NOMO-1 (cell line): ENCODE measurements around the gene STH.

Experiments
- DNase-seq, 2 experiments: peaks; one replicate each; lab custom pipeline; 2025; ENCODE audit not compliant: unreplicated experiment in 2 of 2; lab: John Stamatoyannopoulos, UW

STH gene

GRCh38 chr17:45966606-45967280, 32.3 kb upstream of the STH start:
- no peak for DNase-seq

DNA sequence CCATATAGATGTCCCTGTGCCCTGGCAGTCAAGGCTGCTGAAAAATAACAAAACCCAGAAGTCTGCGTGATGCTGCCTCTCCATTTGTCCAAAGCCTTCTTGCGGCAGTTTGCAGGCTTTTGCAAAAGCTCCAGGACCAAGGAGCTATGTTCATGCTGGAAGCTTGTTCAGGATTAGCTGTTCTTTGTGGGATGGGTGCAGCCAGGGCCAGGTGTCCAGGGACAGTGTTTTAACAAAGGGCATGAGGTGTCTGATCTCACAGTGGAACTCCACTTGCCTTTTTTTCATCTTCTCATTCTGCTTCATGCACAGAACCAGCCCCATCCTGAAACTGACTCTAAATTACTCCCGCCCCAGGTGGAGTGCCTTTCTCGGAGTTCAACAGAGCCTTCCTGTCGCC, 31.7 kb upstream of the STH start:
- no peak for DNase-seq

DNA sequence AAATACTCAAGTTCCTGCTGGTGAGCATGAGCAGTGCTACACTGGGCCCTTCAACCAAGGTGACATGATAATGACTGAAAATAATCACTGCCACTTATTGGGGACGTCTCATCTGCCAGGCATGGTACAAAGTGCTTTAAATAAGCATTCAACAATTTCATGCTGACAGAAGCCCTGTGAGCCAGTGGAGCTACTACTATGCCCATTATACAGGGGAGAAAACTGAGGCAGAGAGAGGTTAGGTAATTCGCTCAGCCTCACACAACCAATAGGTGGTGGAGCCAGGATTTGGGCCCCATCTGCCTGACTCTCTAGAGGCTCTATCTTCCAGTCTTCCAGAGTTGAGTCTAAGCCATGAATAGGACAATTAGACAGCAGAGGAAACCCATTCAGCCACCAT, 30.3 kb upstream of the STH start:
- DNase-seq, result no peak

GRCh38 chr17:45969726-45970125, 29.3 kb upstream of the STH start:
- no peak for DNase-seq

- DNase-seq, result no peak
Measured at GRCh38 chr17:45970659-45971058, 28.4 kb upstream of the STH start.

DNA sequence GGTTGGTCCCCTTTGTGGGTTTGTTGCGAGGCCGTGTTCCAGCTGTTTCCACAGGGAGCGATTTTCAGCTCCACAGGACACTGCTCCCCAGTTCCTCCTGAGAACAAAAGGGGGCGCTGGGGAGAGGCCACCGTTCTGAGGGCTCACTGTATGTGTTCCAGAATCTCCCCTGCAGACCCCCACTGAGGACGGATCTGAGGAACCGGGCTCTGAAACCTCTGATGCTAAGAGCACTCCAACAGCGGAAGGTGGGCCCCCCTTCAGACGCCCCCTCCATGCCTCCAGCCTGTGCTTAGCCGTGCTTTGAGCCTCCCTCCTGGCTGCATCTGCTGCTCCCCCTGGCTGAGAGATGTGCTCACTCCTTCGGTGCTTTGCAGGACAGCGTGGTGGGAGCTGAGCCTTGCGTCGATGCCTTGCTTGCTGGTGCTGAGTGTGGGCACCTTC, 27.3 kb upstream of the STH start:
- DNase-seq, result no peak

DNA sequence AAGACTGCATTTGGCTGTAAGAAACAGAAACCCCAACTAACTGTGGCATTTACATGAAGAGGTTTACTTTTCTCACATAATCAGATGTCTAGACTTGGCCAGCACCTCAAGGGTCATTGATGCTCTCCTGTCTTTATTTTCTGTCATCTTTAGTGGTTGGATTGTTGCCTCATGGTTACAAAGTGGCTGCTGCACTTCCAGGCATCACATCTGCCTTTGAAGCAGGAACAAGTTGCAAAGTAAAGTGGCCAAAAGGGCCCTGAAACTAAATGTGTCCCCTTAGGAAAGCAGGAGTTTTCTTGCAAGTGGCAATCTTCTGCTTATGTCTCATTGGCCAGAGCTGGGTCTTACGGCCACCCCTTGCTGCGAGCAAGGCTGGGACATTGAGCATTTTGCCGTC, 26.5 kb upstream of the STH start:
- DNase-seq, result no peak

GRCh38 chr17:45973099-45973780, 25.8 kb upstream of the STH start:
- no peak for DNase-seq

- no peak for DNase-seq
Measured at GRCh38 chr17:45973946-45974859, 24.8 kb upstream of the STH start.

GRCh38 chr17:45974916-45975630, 24.0 kb upstream of the STH start:
- no peak for DNase-seq

DNA sequence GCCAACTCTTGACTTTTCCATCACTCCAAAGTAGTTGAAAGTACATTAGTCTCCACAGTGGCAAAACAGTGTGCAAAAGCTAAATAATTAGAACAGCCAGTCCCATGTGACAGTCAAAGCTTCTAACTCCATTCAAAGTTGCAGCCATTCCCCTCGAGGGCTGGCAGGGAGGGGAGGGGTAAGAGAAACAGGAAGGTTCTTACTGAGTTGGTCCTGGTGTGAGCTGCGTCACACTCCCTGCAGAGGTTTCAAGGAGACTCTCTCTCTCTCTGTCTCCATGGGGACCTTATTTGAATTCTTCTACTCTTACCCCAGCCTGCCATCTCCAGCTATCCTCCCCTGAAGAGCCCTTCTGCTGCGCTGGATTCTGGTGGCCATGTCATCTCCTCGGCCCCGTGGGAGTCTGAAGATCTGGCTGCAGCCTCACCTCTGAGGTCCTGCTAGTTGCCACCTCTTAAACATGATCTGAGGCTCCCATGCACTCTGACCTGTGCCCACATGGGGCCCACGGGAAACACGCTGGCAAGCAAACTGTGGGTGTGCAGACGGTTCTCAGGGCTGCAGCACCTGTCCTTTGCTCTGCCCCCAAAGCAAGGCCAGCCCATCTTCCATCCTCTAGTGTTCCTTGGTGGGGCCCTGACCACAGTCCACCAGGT, 23.3 kb upstream of the STH start:
- DNase-seq, result no peak

- DNase-seq, result no peak
Measured at GRCh38 chr17:45976391-45976754, 22.7 kb upstream of the STH start.

DNA sequence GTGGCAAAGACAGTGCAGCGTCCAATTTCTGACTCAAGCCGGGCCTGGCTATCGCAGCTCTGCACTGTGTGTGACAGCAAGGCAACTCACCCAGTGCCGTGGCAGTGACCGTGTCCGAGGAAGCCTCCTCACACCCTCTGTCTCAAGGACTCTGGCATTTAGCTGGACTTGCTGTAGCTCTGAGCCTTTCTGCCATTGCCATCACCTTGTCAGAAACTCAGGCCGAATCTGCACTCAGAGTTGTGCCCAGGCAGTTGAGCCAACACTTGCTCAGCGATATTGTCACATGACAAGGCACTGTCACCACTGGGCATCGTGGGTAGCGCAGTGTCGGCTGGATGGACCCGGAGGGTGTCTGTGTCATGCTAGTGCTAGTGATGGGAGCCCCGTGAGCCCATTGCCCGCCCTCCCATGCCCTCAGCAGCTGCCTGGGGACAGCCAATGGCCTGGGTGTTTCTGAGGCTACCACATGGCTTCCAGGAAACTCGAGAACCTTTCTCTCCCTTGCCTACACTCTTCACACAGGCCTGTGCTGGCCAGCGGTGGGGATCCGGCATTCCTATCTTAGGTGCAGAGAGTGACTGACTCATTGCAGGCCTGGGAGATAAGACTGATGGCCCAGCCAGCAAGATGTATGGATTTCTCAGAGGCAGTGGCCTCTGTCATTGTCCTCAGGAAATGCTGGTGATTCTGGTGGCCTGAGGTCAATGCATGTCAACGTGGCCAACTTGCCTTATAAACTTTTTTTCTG, 22.1 kb upstream of the STH start:
- no peak for DNase-seq

DNA sequence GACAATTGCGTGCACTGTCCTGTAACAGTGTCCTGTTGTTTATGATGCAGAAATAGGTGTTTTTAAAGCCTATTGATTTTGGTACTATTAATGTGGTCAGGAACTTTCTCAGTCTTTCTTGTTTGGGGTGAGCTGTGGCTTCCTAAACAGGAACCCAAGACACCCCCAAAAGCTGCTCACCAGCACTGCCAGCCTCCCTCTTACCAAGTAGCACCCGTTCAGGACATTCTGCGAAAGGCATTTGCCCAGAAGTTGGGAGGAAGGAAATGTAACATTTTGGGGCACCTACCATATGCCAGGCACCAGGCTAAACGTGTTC, 21.6 kb upstream of the STH start:
- no peak for DNase-seq

DNA sequence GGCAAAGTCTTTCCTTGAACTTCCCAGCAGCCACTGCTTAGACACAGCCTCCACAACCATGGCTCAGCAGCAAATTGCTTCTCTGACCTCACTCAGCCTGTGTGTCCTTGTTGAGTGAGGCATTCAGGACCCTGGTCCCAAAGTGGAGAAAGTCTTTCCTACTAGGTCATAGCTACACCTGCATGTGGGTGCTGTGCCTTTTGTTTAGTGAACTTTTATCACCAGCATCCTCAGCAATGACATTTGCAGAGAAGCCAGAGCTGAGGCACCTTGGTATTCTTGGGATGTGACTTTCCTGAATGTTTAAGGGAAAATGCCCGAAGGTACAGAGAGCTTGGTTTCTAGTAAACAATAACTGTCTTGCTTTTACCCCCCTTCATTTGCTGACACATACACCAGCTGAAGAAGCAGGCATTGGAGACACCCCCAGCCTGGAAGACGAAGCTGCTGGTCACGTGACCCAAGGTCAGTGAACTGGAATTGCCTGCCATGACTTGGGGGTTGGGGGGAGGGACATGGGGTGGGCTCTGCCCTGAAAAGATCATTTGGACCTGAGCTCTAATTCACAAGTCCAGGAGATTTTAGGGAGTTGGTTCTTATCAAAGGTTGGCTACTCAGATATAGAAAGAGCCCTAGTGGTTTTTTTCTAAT, 20.9 kb upstream of the STH start:
- DNase-seq, result no peak

- no peak for DNase-seq
Measured at GRCh38 chr17:45979137-45979536, 19.9 kb upstream of the STH start.

- DNase-seq, result no peak
Measured at GRCh38 chr17:45980855-45981254, 18.2 kb upstream of the STH start.

GRCh38 chr17:45981306-45981705, 17.7 kb upstream of the STH start:
- no peak for DNase-seq

DNA sequence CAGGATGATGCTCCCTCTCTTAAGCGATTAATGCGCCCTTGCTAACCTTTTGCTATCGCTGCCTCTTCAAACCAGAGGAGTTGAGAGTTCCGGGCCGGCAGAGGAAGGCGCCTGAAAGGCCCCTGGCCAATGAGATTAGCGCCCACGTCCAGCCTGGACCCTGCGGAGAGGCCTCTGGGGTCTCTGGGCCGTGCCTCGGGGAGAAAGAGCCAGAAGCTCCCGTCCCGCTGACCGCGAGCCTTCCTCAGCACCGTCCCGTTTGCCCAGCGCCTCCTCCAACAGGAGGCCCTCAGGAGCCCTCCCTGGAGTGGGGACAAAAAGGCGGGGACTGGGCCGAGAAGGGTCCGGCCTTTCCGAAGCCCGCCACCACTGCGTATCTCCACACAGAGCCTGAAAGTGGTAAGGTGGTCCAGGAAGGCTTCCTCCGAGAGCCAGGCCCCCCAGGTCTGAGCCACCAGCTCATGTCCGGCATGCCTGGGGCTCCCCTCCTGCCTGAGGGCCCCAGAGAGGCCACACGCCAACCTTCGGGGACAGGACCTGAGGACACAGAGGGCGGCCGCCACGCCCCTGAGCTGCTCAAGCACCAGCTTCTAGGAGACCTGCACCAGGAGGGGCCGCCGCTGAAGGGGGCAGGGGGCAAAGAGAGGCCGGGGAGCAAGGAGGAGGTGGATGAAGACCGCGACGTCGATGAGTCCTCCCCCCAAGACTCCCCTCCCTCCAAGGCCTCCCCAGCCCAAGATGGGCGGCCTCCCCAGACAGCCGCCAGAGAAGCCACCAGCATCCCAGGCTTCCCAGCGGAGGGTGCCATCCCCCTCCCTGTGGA, 16.0 kb upstream of the STH start:
- DNase-seq, result no peak
